Karpas-422 (cell line): ENCODE data around the gene HSD11B1L. TPM values are rescaled to one million over a fixed set of nuclear protein-coding genes. Genes with fewer than 3 reads are reported as not detected.

Experiments
- DNase-seq: peaks from one replicate; pipeline ENCODE4 v3.0.0-alpha.2; 2015
- H2AFZ ChIP-seq: fragments of 200-600 bp; sonication (generic); 2 replicates; pipeline ENCODE4 v1.6.1; 2014; ENCODE audit warnings: antibody characterized with exemption, low read length, mixed read lengths
- H3K27ac ChIP-seq: fragments of 200-600 bp; sonication (generic); 2 replicates; pipeline ENCODE4 v1.5.1; 2014; ENCODE audit warnings: mild to moderate bottlenecking, low read length, moderate library complexity
- H3K27me3 ChIP-seq: fragments of 200-600 bp; sonication (generic); 2 replicates; pipeline ENCODE4 v1.6.1; 2014; ENCODE audit warnings: low read length, mixed read lengths
- H3K36me3 ChIP-seq: fragments of 200-600 bp; sonication (generic); 2 replicates; pipeline ENCODE4 v1.6.1; 2014; ENCODE audit warnings: low read length, mixed read lengths; ENCODE audit not compliant: insufficient read depth
- H3K4me1 ChIP-seq: fragments of 200-600 bp; sonication (generic); 2 replicates; pipeline ENCODE4 v1.6.1; 2014; ENCODE audit warnings: mild to moderate bottlenecking, low read length, mixed read lengths
- H3K4me2 ChIP-seq: fragments of 200-600 bp; sonication (generic); 2 replicates; pipeline ENCODE4 v1.6.1; 2014; ENCODE audit warnings: low read length, low read depth, mild to moderate bottlenecking; ENCODE audit not compliant: poor library complexity, severe bottlenecking
- H3K4me3 ChIP-seq: fragments of 200-600 bp; sonication (generic); 2 replicates; pipeline ENCODE4 v1.5.1; 2014; ENCODE audit warnings: mild to moderate bottlenecking, antibody characterized with exemption, low read length, mixed read lengths
- H3K79me2 ChIP-seq: fragments of 200-600 bp; sonication (generic); 2 replicates; pipeline ENCODE4 v1.6.1; 2014; ENCODE audit warnings: mild to moderate bottlenecking, low read length, mixed read lengths
- H3K9ac ChIP-seq: fragments of 200-600 bp; sonication (generic); 2 replicates; pipeline ENCODE4 v1.6.0; 2014; ENCODE audit warnings: low read length
- H3K9me2 ChIP-seq: fragments of 200-600 bp; sonication (generic), shearing (Covaris generic); replicated peaks from 2 replicates; pipeline ENCODE4 v1.6.0; 2014; ENCODE audit warnings: mild to moderate bottlenecking, low read length, moderate library complexity; ENCODE audit not compliant: insufficient read depth
- H3K9me3 ChIP-seq: fragments of 300-700, 200-600 bp; sonication (generic); 2 replicates; pipeline ENCODE4 v1.6.1; 2014; ENCODE audit warnings: low read length, mixed read lengths
- H4K20me1 ChIP-seq: fragments of 200-600 bp; sonication (generic); 2 replicates; pipeline ENCODE4 v1.6.1; 2014; ENCODE audit warnings: mild to moderate bottlenecking, antibody characterized with exemption, low read length, low read depth; ENCODE audit not compliant: insufficient read depth
- total RNA-seq: library from RNA; depleted of rRNA; stranded (reverse); fragments of >200 nt; shearing (Covaris generic); gene quantifications from 2 replicates; pipeline ENCODE4 v1.2.3, GENCODE V29; 2014; ENCODE audit warnings: low replicate concordance

HSD11B1L gene
- total RNA-seq, 1 experiment from 2014 or later = 6.9 TPM

DNA sequence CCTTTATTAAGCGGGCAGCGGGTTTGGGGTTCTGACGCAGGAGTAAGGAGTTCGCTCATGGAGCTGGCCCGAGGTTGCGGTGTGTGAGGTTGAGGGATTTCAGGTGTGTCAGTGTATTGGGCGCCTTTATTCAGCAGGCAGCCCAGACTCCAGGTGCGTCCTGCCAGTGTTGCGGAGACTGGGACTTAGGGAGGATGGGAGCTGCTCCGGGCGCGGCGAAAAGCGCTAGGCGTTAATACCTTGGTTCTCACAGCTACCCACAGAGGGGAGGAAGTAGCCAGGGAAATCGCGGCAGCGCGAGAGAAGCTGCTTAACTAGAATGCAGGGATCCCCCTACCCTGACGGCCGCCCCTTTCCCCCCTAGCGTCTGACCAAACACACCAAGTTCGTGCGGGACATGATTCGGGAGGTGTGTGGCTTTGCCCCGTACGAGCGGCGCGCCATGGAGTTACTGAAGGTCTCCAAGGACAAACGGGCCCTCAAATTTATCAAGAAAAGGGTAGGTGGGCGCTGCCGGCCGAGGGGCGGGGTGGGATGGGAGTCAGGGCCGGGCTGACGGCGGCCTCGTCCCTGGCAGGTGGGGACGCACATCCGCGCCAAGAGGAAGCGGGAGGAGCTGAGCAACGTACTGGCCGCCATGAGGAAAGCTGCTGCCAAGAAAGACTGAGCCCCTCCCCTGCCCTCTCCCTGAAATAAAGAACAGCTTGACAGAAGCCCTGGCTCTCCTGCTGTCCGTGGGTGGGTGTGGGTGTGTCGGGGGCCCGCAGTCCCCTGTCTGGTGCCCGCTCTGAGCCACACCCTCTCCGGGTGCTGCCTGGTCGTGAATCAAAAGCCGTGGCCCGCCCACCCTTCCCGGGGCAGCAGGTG, 10.4 kb downstream of the HSD11B1L start:
- DNase-seq = peak; percentile 75
- H3K79me2 ChIP-seq = peaks cover 43% of the 10 kb centered on the region
- H3K27ac ChIP-seq = peak overlapping the region; percentile 92
- H4K20me1 ChIP-seq = peaks cover 49% of the 10 kb centered on the region
- peak overlapping the region; percentile 97 for H3K4me3 ChIP-seq
- peaks cover 19% of the 10 kb centered on the region for H3K4me1 ChIP-seq
- H2AFZ ChIP-seq = no peak overlapping the region
- H3K36me3 ChIP-seq = peaks cover 28% of the 10 kb centered on the region
- peak overlapping the region; percentile 100 for H3K9ac ChIP-seq
- peak overlapping the region; percentile 95 for H3K4me2 ChIP-seq
- no peaks in the 10 kb centered on the region for H3K9me3 ChIP-seq
- H3K27me3 ChIP-seq = no peaks in the 10 kb centered on the region
- H3K9me2 ChIP-seq = no peaks in the 10 kb centered on the region

DNA sequence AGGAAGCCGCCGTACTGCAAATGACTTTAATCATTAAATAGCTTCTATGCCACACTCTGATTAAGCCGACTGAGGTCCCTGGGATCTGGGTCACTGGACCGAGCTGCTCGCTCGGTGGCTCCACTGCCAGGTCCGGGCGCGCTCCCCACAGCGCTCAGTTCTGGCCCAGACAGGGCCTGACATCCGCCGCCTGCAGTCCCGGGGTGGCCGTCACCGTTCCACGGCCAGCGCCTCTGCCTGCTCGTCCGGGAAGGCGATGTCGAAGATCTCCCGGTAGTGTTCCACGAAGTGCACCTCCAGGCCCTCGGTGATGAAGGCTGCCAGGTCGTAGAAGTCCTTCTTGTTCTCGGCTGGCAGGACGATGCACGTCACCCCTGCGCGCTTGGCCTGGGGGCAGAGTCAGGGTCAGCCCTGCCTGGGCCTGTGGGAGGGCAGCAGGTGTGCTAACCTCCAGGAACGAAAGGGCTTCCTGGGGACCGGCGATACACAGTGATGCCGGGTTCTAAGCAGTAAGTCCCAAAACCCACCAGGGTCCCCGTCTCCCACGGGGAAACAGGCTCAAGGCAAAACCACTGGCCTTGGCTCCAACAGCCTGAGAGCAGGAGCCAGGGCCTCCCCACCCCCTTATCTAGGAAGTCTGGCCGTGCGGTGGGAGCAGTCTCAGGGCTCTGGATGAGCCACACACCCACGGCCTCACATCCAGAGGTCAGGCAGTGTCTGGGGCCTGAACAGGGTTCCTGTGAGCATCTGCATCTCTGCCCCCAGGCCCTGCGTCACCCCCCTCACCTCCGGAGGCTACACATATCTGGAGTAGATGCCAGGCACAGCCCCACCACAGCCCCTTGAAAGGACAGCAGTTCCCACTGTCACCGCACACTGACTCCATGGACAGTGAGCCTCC, 11.2 kb downstream of the HSD11B1L start:
- Histone ChIP-seq H3K27me3 (no peaks in the 10 kb centered on the region), H3K9me2 (no peaks in the 10 kb centered on the region), H3K79me2 (peaks cover 43% of the 10 kb centered on the region), H3K4me3 (peak overlapping the region; percentile 97), H2AFZ (no peak overlapping the region), H3K9me3 (no peaks in the 10 kb centered on the region), H3K9ac (peak overlapping the region; percentile 100), H3K4me1 (peaks cover 15% of the 10 kb centered on the region), H3K27ac (no peak overlapping the region), H3K36me3 (peaks cover 28% of the 10 kb centered on the region), H3K4me2 (peak overlapping the region; percentile 95), H4K20me1 (peaks cover 56% of the 10 kb centered on the region)
- DNase-seq = no peak

DNA sequence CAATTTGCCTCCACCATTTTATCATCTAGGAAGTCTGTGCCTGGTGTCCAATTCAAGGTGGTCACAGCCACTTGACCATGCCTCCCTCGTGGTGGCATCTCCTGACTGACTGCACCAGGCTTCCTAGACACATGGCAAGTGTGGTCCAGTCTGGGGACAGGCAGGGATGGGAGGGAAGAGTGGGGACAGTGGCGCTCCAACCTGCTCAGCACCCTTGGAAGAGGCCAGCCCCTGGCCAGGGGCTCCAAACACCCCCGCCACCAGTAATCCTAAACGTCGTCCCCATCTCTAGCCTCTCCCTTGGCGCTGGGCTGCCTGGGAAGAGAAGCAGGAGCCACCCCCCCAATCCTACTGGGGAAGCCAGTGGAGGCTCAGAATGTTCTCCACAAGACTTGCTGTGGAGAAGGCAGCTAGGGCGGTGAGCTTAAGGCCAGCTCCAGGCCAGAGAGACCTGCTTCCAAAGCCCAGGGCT, 11.9 kb downstream of the HSD11B1L start:
- Histone ChIP-seq H3K27ac (no peak overlapping the region), H3K9me3 (no peaks in the 10 kb centered on the region), H3K4me2 (peak overlapping the region; percentile 95), H3K4me1 (peaks cover 15% of the 10 kb centered on the region), H2AFZ (no peak overlapping the region), H3K9me2 (no peaks in the 10 kb centered on the region), H3K27me3 (no peaks in the 10 kb centered on the region), H3K9ac (peak overlapping the region; percentile 100; the same call in 1 of the 2 replicates), H4K20me1 (peaks cover 58% of the 10 kb centered on the region), H3K36me3 (peaks cover 28% of the 10 kb centered on the region), H3K79me2 (peaks cover 43% of the 10 kb centered on the region), H3K4me3 (peak overlapping the region; percentile 97; the same call in 1 of the 2 replicates)
- DNase-seq = no peak

DNA sequence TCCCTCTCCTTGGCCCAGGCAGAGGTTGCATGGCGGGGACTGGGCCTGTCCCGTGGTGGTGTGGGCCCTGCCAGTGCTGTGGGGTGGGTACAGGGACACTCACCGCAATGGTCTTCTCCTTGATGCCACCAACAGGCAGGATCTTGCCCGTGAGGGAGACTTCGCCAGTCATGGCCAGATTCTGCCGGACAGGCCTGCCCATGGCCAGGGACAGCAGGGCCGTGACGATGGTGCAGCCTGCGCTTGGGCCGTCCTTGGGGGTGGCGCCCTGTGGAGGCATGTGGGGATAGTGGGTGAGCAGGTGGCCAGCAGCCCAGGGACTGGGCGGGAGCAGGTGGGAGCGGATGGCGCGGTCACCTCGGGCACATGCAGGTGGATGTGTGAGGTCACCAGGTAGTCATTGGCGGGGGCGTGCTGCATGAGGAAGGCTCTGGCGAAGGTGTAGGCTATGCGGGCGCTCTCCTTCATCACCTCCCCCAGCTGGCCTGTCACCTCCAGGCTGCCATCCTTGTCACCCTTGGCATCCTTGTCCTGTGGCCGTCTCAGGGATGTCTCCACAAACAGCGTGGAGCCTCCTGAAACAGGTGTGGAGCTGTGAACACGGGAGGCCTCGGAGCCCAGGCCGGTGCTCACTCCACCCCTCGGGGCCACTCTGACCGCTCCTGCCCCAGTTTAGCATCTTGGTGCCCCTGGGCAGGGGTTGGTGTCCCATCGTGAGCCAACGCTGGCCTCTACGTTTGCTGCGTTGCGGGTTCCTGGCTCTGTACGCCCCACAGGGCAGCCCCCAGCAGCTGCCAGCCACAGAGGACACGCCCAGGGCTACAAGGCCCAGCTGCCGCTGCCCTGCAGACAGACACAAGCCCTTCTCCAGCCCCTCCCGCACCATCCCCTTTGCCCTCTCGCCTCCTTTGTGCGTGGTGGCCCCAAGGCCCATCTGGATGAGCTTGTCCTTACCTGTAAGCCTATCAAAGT, 12.7 kb downstream of the HSD11B1L start:
- H3K4me1 ChIP-seq = peaks cover 15% of the 10 kb centered on the region
- H4K20me1 ChIP-seq = peaks cover 63% of the 10 kb centered on the region
- no peak overlapping the region for H3K9ac ChIP-seq
- no peak overlapping the region for H3K4me2 ChIP-seq
- no peak overlapping the region for H3K27ac ChIP-seq
- peaks cover 28% of the 10 kb centered on the region for H3K36me3 ChIP-seq
- H3K27me3 ChIP-seq = no peaks in the 10 kb centered on the region
- no peaks in the 10 kb centered on the region for H3K9me2 ChIP-seq
- no peak overlapping the region for H2AFZ ChIP-seq
- peaks cover 43% of the 10 kb centered on the region for H3K79me2 ChIP-seq
- DNase-seq = no peak
- no peak overlapping the region for H3K4me3 ChIP-seq
- H3K9me3 ChIP-seq = no peaks in the 10 kb centered on the region

DNA sequence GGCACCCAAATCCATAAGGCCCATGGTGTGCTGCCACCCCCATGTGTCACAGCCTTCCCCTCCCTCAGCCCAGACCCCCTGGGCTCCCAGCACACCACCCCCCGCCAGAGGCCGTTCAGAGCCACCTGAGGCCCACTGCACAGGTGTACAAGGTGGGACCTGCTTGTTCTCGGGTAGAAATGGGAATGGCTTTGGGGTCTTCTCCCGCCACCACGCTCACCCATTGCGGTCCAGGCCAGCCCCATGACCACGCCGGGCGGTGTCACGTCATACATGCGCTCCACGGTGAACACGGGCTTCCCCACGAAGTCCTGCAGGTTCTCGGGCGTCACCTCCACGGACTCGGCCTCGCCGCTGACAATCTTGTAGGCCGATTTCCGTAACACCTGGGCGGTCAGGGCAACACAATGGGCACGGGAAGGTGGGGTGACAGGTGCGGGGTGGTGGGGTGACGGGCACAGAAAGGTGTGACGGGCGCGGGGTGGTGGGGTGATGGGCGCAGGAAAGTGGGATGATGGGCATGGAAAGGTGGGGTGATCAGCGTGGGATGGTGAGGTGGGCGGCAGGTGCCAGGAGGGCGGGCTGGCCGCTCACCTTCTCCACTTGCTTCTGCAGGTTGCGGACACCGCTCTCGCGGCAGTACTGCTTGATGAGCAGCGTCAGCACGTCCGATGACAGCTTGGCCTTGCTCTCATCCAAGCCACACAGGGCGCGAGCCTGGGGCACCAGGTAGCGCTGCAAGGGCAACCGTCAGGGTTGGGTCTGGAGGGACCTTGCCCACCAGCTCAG, 13.5 kb downstream of the HSD11B1L start:
- peaks cover 15% of the 10 kb centered on the region for H3K4me1 ChIP-seq
- H3K27ac ChIP-seq = no peak overlapping the region
- H3K9me2 ChIP-seq = no peaks in the 10 kb centered on the region
- peaks cover 63% of the 10 kb centered on the region for H4K20me1 ChIP-seq
- H3K4me2 ChIP-seq = no peak overlapping the region
- DNase-seq = no peak
- no peaks in the 10 kb centered on the region for H3K27me3 ChIP-seq
- no peaks in the 10 kb centered on the region for H3K9me3 ChIP-seq
- H3K79me2 ChIP-seq = peaks cover 43% of the 10 kb centered on the region
- no peak overlapping the region for H3K4me3 ChIP-seq
- H3K36me3 ChIP-seq = peaks cover 28% of the 10 kb centered on the region
- H3K9ac ChIP-seq = no peak overlapping the region
- H2AFZ ChIP-seq = no peak overlapping the region

DNA sequence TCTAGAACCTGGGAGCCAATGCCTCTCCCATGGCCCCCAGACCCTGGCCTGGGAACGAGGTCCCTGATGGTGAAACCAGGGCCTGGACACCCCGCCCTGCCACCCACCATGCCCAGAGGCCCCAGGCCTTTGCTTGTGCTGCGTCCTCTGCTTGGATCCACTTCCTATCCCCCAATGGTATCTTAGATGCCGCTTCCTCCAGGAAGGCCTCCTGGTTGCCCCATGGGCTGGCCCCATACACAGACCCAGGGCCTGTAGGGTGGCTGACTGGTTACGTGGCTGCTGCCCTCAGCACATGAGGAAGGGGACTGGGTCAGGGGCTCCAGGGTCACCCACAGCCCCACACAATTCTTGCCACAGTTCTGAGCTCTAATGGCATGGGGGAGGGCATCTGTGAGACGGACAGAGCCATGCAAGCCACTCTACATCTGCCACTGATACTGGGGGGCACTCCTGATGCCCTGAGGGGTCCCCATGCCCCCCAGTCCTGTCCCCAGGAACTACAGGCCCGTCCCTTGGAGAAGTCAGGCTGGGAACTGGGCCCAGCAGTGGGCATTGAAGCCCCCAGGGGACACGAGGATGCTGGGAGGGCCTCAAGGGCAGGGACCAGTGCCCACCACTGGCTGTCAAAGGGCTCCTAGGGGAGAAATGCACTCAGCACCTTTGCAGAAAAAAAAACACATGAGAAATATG, 14.3 kb downstream of the HSD11B1L start:
- Histone ChIP-seq H3K27ac (no peak overlapping the region), H3K79me2 (peaks cover 43% of the 10 kb centered on the region), H4K20me1 (peaks cover 63% of the 10 kb centered on the region)

More for the DNA sequence above, 14.3 kb downstream of the HSD11B1L start:
- Histone ChIP-seq H3K9me3 (no peaks in the 10 kb centered on the region), H3K4me1 (peaks cover 12% of the 10 kb centered on the region), H3K4me2 (no peak overlapping the region), H3K9ac (no peak overlapping the region), H3K27me3 (no peaks in the 10 kb centered on the region), H3K36me3 (peaks cover 28% of the 10 kb centered on the region), H2AFZ (no peak overlapping the region), H3K9me2 (no peaks in the 10 kb centered on the region), H3K4me3 (no peak overlapping the region)
- no peak for DNase-seq
